Endothelial cell of umbilical vein (primary cell): ENCODE results near the gene ZNF804A. TPM values are rescaled to one million over a fixed set of nuclear protein-coding genes. Genes with fewer than 3 reads are reported as not detected.

Experiments
- BruUV-seq: library from RNA; stranded (reverse); fragments of 400-500 nt; replicated peaks from 2 replicates; lab custom pipeline; 2021; lab: Mats Ljungman, UMichigan
- CTCF ChIA-PET: fragments of 300-600, 350-600 bp; sonication (Branson Sonifier 250); formaldehyde crosslinking; loops from one replicate; lab custom pipeline; 2021; ENCODE audit warnings: antibody characterized with exemption, inconsistent platforms; lab: Charles Lee
- POLR2A ChIA-PET: fragments of 300-600, 350-600 bp; sonication (Branson Sonifier 250); formaldehyde crosslinking; loops from one replicate; lab custom pipeline; 2021; ENCODE audit warnings: antibody characterized with exemption, inconsistent platforms; lab: Charles Lee
- DNase-seq: peaks from one replicate; pipeline ENCODE4 v3.0.0-alpha.2; 2011; ENCODE audit warnings: low read depth, low spot score
- FAIRE-seq: peaks from 2 replicates; lab custom pipeline; 2011; peaks lifted over from hg19 to GRCh38; lab: Jason Lieb, UNC
- H2AFZ ChIP-seq: 2 replicates; pipeline ENCODE4 v1.6.0; 2012; ENCODE audit warnings: low read depth, low read length, control low read depth, inconsistent platforms
- H3K27ac ChIP-seq: 2 replicates; pipeline ENCODE4 v1.5.1; 2011; ENCODE audit warnings: low read depth, mild to moderate bottlenecking, control low read depth, low read length, moderate library complexity; ENCODE audit not compliant: insufficient read depth
- H3K27me3 ChIP-seq, 2 experiments: 2 replicates each; pipeline versions ENCODE4 v1.6.0 to v1.6.1; 2011; ENCODE audit warnings: low read length in 2 of 2, mixed read lengths in 1 of 2; ENCODE audit not compliant: control insufficient read depth in 2 of 2, insufficient read depth in 2 of 2
- H3K36me3 ChIP-seq, 2 experiments: 2 replicates in 1 of 2; 3 replicates in 1 of 2; pipeline ENCODE4 v1.5.1; 2011; ENCODE audit warnings: low read length in 2 of 2, mild to moderate bottlenecking in 1 of 2, moderate library complexity in 1 of 2; ENCODE audit not compliant: control insufficient read depth in 2 of 2, insufficient read depth in 2 of 2; ENCODE audit errors: extremely low read depth in 1 of 2
- H3K4me1 ChIP-seq: 3 replicates; pipeline ENCODE4 v1.5.1; 2011; ENCODE audit warnings: mild to moderate bottlenecking, low read length; ENCODE audit not compliant: control insufficient read depth, insufficient read depth; ENCODE audit errors: extremely low read depth
- H3K4me2 ChIP-seq: 2 replicates; pipeline ENCODE4 v1.6.1; 2011; ENCODE audit warnings: low read length, control low read depth, mixed read lengths; ENCODE audit not compliant: insufficient read depth
- H3K4me3 ChIP-seq, 3 experiments: fragments of 200-600 bp in 1 of 3; sonication (generic), shearing (Covaris generic) in 1 of 3; replicated peaks in 1 of 3; 2 replicates each; pipeline ENCODE4 v1.5.1; 2011 to 2016; ENCODE audit warnings: control low read depth in 3 of 3, low read length in 3 of 3, mild to moderate bottlenecking in 2 of 3, inconsistent platforms in 1 of 3, low read depth in 1 of 3, moderate library complexity in 1 of 3; ENCODE audit not compliant: insufficient read depth in 1 of 3
- H3K79me2 ChIP-seq: 2 replicates; pipeline ENCODE4 v1.6.0; 2012; ENCODE audit warnings: low read length, inconsistent platforms; ENCODE audit not compliant: control insufficient read depth, insufficient read depth
- H3K9ac ChIP-seq: replicated peaks from 2 replicates; pipeline ENCODE3; 2011; ENCODE audit warnings: low read length, control low read depth; ENCODE audit not compliant: insufficient read depth; ENCODE audit errors: extremely low read depth
- H3K9me1 ChIP-seq: replicated peaks from 3 replicates; pipeline ENCODE4 v1.6.0; 2011; ENCODE audit warnings: mild to moderate bottlenecking, low read length; ENCODE audit not compliant: control insufficient read depth, insufficient read depth; ENCODE audit errors: extremely low read depth
- H3K9me3 ChIP-seq: replicated peaks from 2 replicates; pipeline ENCODE4 v1.5.1; 2012; ENCODE audit warnings: low read length, inconsistent platforms; ENCODE audit not compliant: control insufficient read depth, insufficient read depth
- H4K20me1 ChIP-seq: replicated peaks from 2 replicates; pipeline ENCODE3; 2011; ENCODE audit warnings: mild to moderate bottlenecking, low read length; ENCODE audit not compliant: control insufficient read depth, insufficient read depth; ENCODE audit errors: extremely low read depth
- EZH2 ChIP-seq: IDR thresholded peaks from 2 replicates; pipeline ENCODE4 v1.6.1; 2012; ENCODE audit warnings: borderline replicate concordance, low read depth, mild to moderate bottlenecking, moderate library complexity, low read length, inconsistent platforms; ENCODE audit not compliant: severe bottlenecking
- FOS ChIP-seq: IDR thresholded peaks from 2 replicates; pipeline ENCODE4 v1.6.1; 2011; ENCODE audit warnings: mild to moderate bottlenecking, low read length, moderate library complexity, borderline replicate concordance; ENCODE audit not compliant: insufficient read depth
- GATA2 ChIP-seq: IDR thresholded peaks from 2 replicates; pipeline ENCODE4 v1.7.0; 2011; ENCODE audit warnings: low read depth, mild to moderate bottlenecking, moderate library complexity, mixed read lengths, low read length; ENCODE audit not compliant: insufficient read length, insufficient read depth
- JUN ChIP-seq: IDR thresholded peaks from 2 replicates; pipeline ENCODE4 v1.6.1; 2011; ENCODE audit warnings: borderline replicate concordance, low read depth; ENCODE audit not compliant: insufficient read length, insufficient read depth
- MYC ChIP-seq: IDR thresholded peaks from one replicate; pipeline ENCODE4 v1.6.1; 2011; ENCODE audit warnings: mild to moderate bottlenecking, low read depth, low read length
- POLR2A ChIP-seq: IDR thresholded peaks from 2 replicates; pipeline ENCODE4 v1.6.1; 2012; ENCODE audit warnings: low read depth, mild to moderate bottlenecking, control low read depth, low read length
- POLR2AphosphoS5 ChIP-seq: IDR thresholded peaks from 2 replicates; pipeline ENCODE4 v1.6.1; 2012; ENCODE audit warnings: low read depth, mild to moderate bottlenecking, control low read depth, low read length, moderate library complexity; ENCODE audit not compliant: insufficient read depth
- dilution Hi-C: fragments of 300-500 bp; cut with MboI; formaldehyde crosslinking; loops from one replicate; pipeline ENCODE4 v1.15.0; 2019; ENCODE audit warnings: low sequenced_read_pairs; ENCODE audit not compliant: extremely low pct_ligation_motif_present
- intact Hi-C: fragments of 100-400 bp; cut with micrococcal nuclease; formaldehyde crosslinking; loops from one replicate; pipeline ENCODE4 v1.10.0; 2022
- polyA plus RNA-seq, 4 experiments: library from polyadenylated mRNA; depleted of rRNA in 3 of 4; stranded (reverse) in 3 of 4; unstranded in 1 of 4; fragments of >200 nt; gene quantifications; 2 replicates each; pipeline versions ENCODE4 v1.2.1 to v1.2.3, GENCODE V29; 2011 to 2012; ENCODE audit warnings: missing spikeins in 1 of 4
- total RNA-seq: library from RNA; stranded (reverse); gene quantifications from 2 replicates; pipeline ENCODE4 v1.2.3, GENCODE V29; 2021
- TF ChIP-seq, protein P1 (sequence below), 2 donors: IDR thresholded peaks; 1 replicate in 1 of 2; 2 replicates in 1 of 2; pipeline ENCODE4 v1.5.1; 2011; ENCODE audit warnings: low read length in 2 of 2, mild to moderate bottlenecking in 2 of 2, moderate library complexity in 2 of 2, control low read depth in 1 of 2, inconsistent platforms in 1 of 2, low read depth in 1 of 2; ENCODE audit not compliant: insufficient read depth in 1 of 2; ENCODE audit errors: extremely low read depth in 1 of 2
- TF ChIP-seq, protein P2 (sequence below): IDR thresholded peaks from 2 replicates; pipeline ENCODE4 v1.6.1; 2011; ENCODE audit not compliant: insufficient read depth, insufficient read length

ZNF804A gene
- total and polyA plus RNA-seq, 2 donors (not counting 3 experiments of a cell fraction or from before 2014, with no cell fraction given): 0.22 TPM; not detected in 1

DNA sequence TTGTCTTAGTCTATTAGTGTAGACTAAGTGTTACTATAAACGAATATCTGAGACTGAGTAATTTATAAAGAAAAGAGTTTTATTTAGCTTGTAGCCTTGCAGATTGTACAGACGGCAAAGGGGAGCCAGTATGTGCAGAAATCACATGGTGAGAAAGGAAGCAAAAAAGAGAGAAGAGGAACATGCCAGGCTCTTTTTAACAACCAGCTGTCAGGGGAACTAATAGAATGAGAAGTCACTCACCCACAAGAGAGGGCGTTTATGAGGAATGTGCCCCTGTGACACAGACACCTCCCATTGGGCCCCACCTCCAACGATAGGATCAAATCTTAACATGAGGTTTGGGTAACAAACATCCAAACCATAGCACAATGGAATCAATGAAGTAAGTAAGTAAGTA is 20.6 kb upstream of the ZNF804A start:
- H3K9me1 ChIP-seq: no peaks in the 10 kb centered on the region
- no peaks in the 10 kb centered on the region for H3K27me3 ChIP-seq
- H3K79me2 ChIP-seq: no peaks in the 10 kb centered on the region
- no peaks in the 10 kb centered on the region for H3K4me1 ChIP-seq
- no peaks in the 10 kb centered on the region for H3K36me3 ChIP-seq
- ChIA-PET POLR2A (no interaction called here), CTCF (no interaction called here)
- no TSS peak for BruUV-seq
- H2AFZ ChIP-seq: no peak overlapping the region
- H3K4me2 ChIP-seq: no peak overlapping the region
- intact Hi-C loops (no loop called here), dilution Hi-C loops (no loop called here)
- no peak overlapping the region for H3K27ac ChIP-seq
- FAIRE-seq (no peak), DNase-seq (no peak)
- H3K9ac ChIP-seq: no peak overlapping the region
- H3K9me3 ChIP-seq: no peaks in the 10 kb centered on the region
- TF ChIP-seq, protein P1, sequence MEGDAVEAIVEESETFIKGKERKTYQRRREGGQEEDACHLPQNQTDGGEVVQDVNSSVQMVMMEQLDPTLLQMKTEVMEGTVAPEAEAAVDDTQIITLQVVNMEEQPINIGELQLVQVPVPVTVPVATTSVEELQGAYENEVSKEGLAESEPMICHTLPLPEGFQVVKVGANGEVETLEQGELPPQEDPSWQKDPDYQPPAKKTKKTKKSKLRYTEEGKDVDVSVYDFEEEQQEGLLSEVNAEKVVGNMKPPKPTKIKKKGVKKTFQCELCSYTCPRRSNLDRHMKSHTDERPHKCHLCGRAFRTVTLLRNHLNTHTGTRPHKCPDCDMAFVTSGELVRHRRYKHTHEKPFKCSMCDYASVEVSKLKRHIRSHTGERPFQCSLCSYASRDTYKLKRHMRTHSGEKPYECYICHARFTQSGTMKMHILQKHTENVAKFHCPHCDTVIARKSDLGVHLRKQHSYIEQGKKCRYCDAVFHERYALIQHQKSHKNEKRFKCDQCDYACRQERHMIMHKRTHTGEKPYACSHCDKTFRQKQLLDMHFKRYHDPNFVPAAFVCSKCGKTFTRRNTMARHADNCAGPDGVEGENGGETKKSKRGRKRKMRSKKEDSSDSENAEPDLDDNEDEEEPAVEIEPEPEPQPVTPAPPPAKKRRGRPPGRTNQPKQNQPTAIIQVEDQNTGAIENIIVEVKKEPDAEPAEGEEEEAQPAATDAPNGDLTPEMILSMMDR (IDR thresholded peaks at IDR 0.05; ENCODE audit: extremely low read depth in 1 of 2, insufficient read depth in 1 of 2, low read depth in 1 of 2, low read length in 2 of 2): no peak
- TF ChIP-seq, protein P2, sequence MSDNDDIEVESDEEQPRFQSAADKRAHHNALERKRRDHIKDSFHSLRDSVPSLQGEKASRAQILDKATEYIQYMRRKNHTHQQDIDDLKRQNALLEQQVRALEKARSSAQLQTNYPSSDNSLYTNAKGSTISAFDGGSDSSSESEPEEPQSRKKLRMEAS: no peak
- no peak overlapping the region for H3K4me3 ChIP-seq
- H4K20me1 ChIP-seq: no peaks in the 10 kb centered on the region

DNA sequence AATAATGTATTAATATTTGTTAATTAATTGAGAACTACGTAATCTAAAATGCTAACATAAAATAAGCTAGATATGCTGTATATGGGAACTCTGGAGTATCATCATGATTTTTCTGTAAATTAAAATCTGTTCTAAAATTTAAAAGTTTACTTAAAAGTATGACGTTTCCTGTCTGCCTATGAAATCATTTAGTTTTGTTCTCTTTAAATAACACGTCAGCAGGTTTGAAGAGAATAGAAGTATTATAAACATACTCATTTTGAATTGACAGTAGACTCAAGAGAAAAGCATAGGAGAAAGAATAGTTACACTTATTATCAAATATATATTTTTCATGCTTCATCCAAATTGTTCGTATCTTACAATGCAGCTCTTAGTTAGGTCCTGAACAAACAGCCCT is 19.1 kb upstream of the ZNF804A start:
- H3K79me2 ChIP-seq: no peaks in the 10 kb centered on the region
- BruUV-seq: no TSS peak
- H3K4me1 ChIP-seq: no peaks in the 10 kb centered on the region
- no peak for FAIRE-seq
- no peaks in the 10 kb centered on the region for H3K36me3 ChIP-seq
- ChIA-PET CTCF (no interaction called here), POLR2A (no interaction called here)
- no peak overlapping the region for H3K4me2 ChIP-seq
- H3K4me3 ChIP-seq: no peak overlapping the region
- H3K27ac ChIP-seq: no peak overlapping the region
- DNase-seq: no peak
- H4K20me1 ChIP-seq: no peaks in the 10 kb centered on the region
- no peaks in the 10 kb centered on the region for H3K9me3 ChIP-seq
- no peaks in the 10 kb centered on the region for H3K9me1 ChIP-seq
- intact Hi-C loops: no loop called here
- dilution Hi-C loops: no loop called here
- TF ChIP-seq, protein P2: no peak
- TF ChIP-seq FOS (no peak), JUN (no peak), POLR2A (no peak), EZH2 (no peak), POLR2AphosphoS5 (no peak), GATA2 (no peak), MYC (no peak)
- TF ChIP-seq, protein P1 (IDR thresholded peaks at IDR 0.05; ENCODE audit: extremely low read depth in 1 of 2, insufficient read depth in 1 of 2, low read depth in 1 of 2, low read length in 2 of 2): no peak
- no peak overlapping the region for H3K9ac ChIP-seq
- H2AFZ ChIP-seq: no peak overlapping the region
- no peaks in the 10 kb centered on the region for H3K27me3 ChIP-seq
